Mammary epithelial cell (primary cell): Measurements from ENCODE around the gene GPC5.

ENCODE experiments used
- CTCF ChIP-seq, 2 donors: IDR thresholded peaks in 1 of 2; conservative IDR thresholded peaks in 1 of 2; 2 replicates each; pipeline ENCODE4 v1.5.1; 2011 to 2012; ENCODE audit warnings: inconsistent platforms in 2 of 2, low read length in 2 of 2, mild to moderate bottlenecking in 2 of 2, control low read depth in 1 of 2, low read depth in 1 of 2; ENCODE audit not compliant: insufficient read depth in 1 of 2; ENCODE audit errors: extremely low read depth in 1 of 2
- EZH2 ChIP-seq: IDR thresholded peaks from 2 replicates; pipeline ENCODE4 v1.6.1; 2012; ENCODE audit warnings: low read length, inconsistent platforms, borderline replicate concordance

- TF ChIP-seq CTCF (conservative IDR thresholded peaks at IDR 0.05 in 1 of 2, IDR thresholded peaks at IDR 0.05 in 1 of 2; ENCODE audit: extremely low read depth in 1 of 2, insufficient read depth in 1 of 2, low read depth in 1 of 2, low read length in 2 of 2), result no peak
- TF ChIP-seq EZH2, result no peak
These were observed 136.6 kb downstream of the GPC5 start for GRCh38 chr13:91534996-91535395.
